A549 (cell line): ENCODE results near the gene ALDH1B1. TPM values are rescaled to one million over a fixed set of nuclear protein-coding genes. Genes with fewer than 3 reads are reported as not detected.

Experiments
- ATAC-seq, 2 experiments: fragments of 200-7000 bp in 1 of 2; fragments of >200 bp in 1 of 2; cut with Nextera tagmentation in 1 of 2; cut with Tn5 transposase in 1 of 2; 3 replicates each; pipeline versions ENCODE4 v1.8.0 to v1.9.1; 2018 to 2020; ENCODE audit warnings: mild to moderate bottlenecking in 1 of 2, moderate library complexity in 1 of 2
- CTCF ChIA-PET: fragments of 300-600 bp; sonication (Branson Sonifier 250); formaldehyde crosslinking; extraction: SDS; loops from one replicate; lab custom pipeline; 2021; ENCODE audit warnings: antibody characterized with exemption, inconsistent platforms; lab: Yijun Ruan, JAX
- POLR2A ChIA-PET: fragments of 350-600 bp; formaldehyde crosslinking; extraction: SDS; loops from one replicate; lab custom pipeline; 2021; ENCODE audit warnings: antibody characterized with exemption, inconsistent platforms; lab: Yijun Ruan, JAX
- DNase-seq, 2 experiments: peaks; one replicate each; pipeline versions ENCODE4 v3.0.0 to v3.0.0-alpha.2; 2011 to 2016; ENCODE audit warnings: low read depth in 1 of 2, low spot score in 1 of 2
- FAIRE-seq: peaks from 2 replicates; lab custom pipeline; 2011; peaks lifted over from hg19 to GRCh38; lab: Jason Lieb, UNC
- H3K27ac ChIP-seq, 2 experiments: fragments of >200 bp; sonication (Bioruptor Twin); formaldehyde crosslinking; 3 replicates each; pipeline ENCODE4 v1.5.1; 2016 to 2017
- H3K4me1 ChIP-seq: fragments of >200 bp; sonication (Bioruptor Twin); formaldehyde crosslinking; 3 replicates; pipeline ENCODE4 v1.6.1; 2016
- H3K4me2 ChIP-seq: fragments of >200 bp; sonication (Bioruptor Twin); formaldehyde crosslinking; 3 replicates; pipeline ENCODE4 v1.6.1; 2016
- H3K4me3 ChIP-seq: fragments of >200 bp; sonication (Bioruptor Twin); formaldehyde crosslinking; 3 replicates; pipeline ENCODE4 v1.5.1; 2016
- H3K9me3 ChIP-seq: fragments of >200 bp; sonication (Bioruptor Twin); formaldehyde crosslinking; 3 replicates; pipeline ENCODE4 v1.6.1; 2016
- BCL3 ChIP-seq: fragments of >200 bp; sonication (Bioruptor Twin); formaldehyde crosslinking; IDR thresholded peaks from 3 replicates; pipeline ENCODE4 v1.6.1; 2016
- CBX2 ChIP-seq: fragments of 200-600 bp; sonication (generic); IDR thresholded peaks from 2 replicates; pipeline ENCODE4 v1.6.1; 2016; ENCODE audit warnings: low read depth, mild to moderate bottlenecking, borderline replicate concordance
- CHD2 ChIP-seq: fragments of 150-350 bp; IDR thresholded peaks from 2 replicates; pipeline ENCODE4 v1.6.1; 2014; ENCODE audit warnings: low read length; ENCODE audit not compliant: partially characterized antibody
- EHF ChIP-seq: fragments of 250-450 bp; sonication (Bioruptor Pico); IDR thresholded peaks from 2 replicates; pipeline ENCODE4 v1.5.0; 2020; ENCODE audit warnings: mild to moderate bottlenecking
- EHMT2 ChIP-seq: fragments of 200-600 bp; sonication (generic); IDR thresholded peaks from 2 replicates; pipeline ENCODE4 v1.6.1; 2016; ENCODE audit warnings: antibody characterized with exemption, low read depth, mild to moderate bottlenecking, moderate library complexity
- ELK1 ChIP-seq: fragments of 150-350 bp; IDR thresholded peaks from 2 replicates; pipeline ENCODE4 v1.6.1; 2014; ENCODE audit warnings: low read depth, mild to moderate bottlenecking, low read length
- EP300 ChIP-seq, 2 experiments: fragments of >200 bp; sonication (Bioruptor Twin); formaldehyde crosslinking; IDR thresholded peaks; 2 replicates in 1 of 2; 3 replicates in 1 of 2; pipeline ENCODE4 v1.6.1; 2016 to 2017
- ESRRA ChIP-seq: fragments of 150-350 bp; IDR thresholded peaks from 2 replicates; pipeline ENCODE4 v1.6.1; 2014; ENCODE audit warnings: mild to moderate bottlenecking, low read length, borderline replicate concordance
- HDAC2 ChIP-seq: fragments of 200-600 bp; sonication (generic); IDR thresholded peaks from 2 replicates; pipeline ENCODE4 v1.6.1; 2016
- HMGXB4 ChIP-seq: fragments of 250-450 bp; sonication (Bioruptor Pico); IDR thresholded peaks from 2 replicates; pipeline ENCODE4 v1.5.0; 2021; ENCODE audit warnings: mild to moderate bottlenecking, moderate library complexity, borderline replicate concordance
- HOXA7 ChIP-seq: fragments of 250-450 bp; sonication (Bioruptor Pico); IDR thresholded peaks from 2 replicates; pipeline ENCODE4 v1.5.0; 2020; ENCODE audit warnings: mild to moderate bottlenecking, moderate library complexity
- HOXB13 ChIP-seq: fragments of 250-450 bp; sonication (Bioruptor Pico); IDR thresholded peaks from 2 replicates; pipeline ENCODE4 v1.5.0; 2020; ENCODE audit warnings: low read depth, mild to moderate bottlenecking, moderate library complexity
- HOXB5 ChIP-seq: fragments of 250-450 bp; sonication (Bioruptor Pico); IDR thresholded peaks from 2 replicates; pipeline ENCODE4 v1.5.0; 2020; ENCODE audit warnings: mild to moderate bottlenecking, moderate library complexity
- KDM5A ChIP-seq: fragments of 200-600 bp; sonication (generic); IDR thresholded peaks from 2 replicates; pipeline ENCODE4 v1.6.1; 2016; ENCODE audit warnings: antibody characterized with exemption, mild to moderate bottlenecking
- MAFK ChIP-seq: fragments of 450-650 bp; IDR thresholded peaks from 2 replicates; pipeline ENCODE4 v1.6.1; 2014; ENCODE audit not compliant: partially characterized antibody
- MAZ ChIP-seq: fragments of 150-350 bp; IDR thresholded peaks from 2 replicates; pipeline ENCODE4 v1.6.1; 2014; ENCODE audit warnings: antibody characterized with exemption, low read depth, low read length, borderline replicate concordance
- NR3C1 ChIP-seq: fragments of >200 bp; sonication (Bioruptor Twin); formaldehyde crosslinking; IDR thresholded peaks from 3 replicates; pipeline ENCODE4 v1.6.1; 2017
- PHF8 ChIP-seq: fragments of 200-600 bp; sonication (generic); IDR thresholded peaks from 2 replicates; pipeline ENCODE4 v1.6.1; 2016; ENCODE audit warnings: low read depth, mild to moderate bottlenecking, antibody characterized with exemption, moderate library complexity, borderline replicate concordance
- POLR2A ChIP-seq: IDR thresholded peaks from 2 replicates; pipeline ENCODE4 v1.6.1; 2012; ENCODE audit warnings: mild to moderate bottlenecking, low read length
- POLR2AphosphoS2 ChIP-seq: conservative IDR thresholded peaks from 2 replicates; pipeline ENCODE4 v1.6.1; 2012; ENCODE audit warnings: low read length, improper control_type of control experiment, inconsistent platforms
- RARB ChIP-seq: fragments of 250-450 bp; sonication (Bioruptor Pico); IDR thresholded peaks from 2 replicates; pipeline ENCODE4 v1.8.0; 2021; ENCODE audit warnings: mild to moderate bottlenecking, moderate library complexity
- RCOR1 ChIP-seq: fragments of 150-350 bp; IDR thresholded peaks from 2 replicates; pipeline ENCODE4 v1.6.1; 2014; ENCODE audit warnings: antibody characterized with exemption, low read length, low read depth
- SMC3 ChIP-seq: fragments of >200 bp; sonication (Bioruptor Twin); formaldehyde crosslinking; IDR thresholded peaks from 3 replicates; pipeline ENCODE4 v1.6.1; 2018; ENCODE audit warnings: inconsistent platforms
- SREBF2 ChIP-seq: fragments of 450-650 bp; IDR thresholded peaks from 2 replicates; pipeline ENCODE4 v1.6.1; 2014; ENCODE audit warnings: mild to moderate bottlenecking, moderate library complexity
- TFCP2L1 ChIP-seq: fragments of 250-450 bp; sonication (Bioruptor Pico); IDR thresholded peaks from 2 replicates; pipeline ENCODE4 v1.5.0; 2021; ENCODE audit warnings: mild to moderate bottlenecking
- TP53 ChIP-seq: fragments of 250-450 bp; sonication (Bioruptor Pico); IDR thresholded peaks from 2 replicates; pipeline ENCODE4 v1.5.0; 2021; ENCODE audit warnings: mild to moderate bottlenecking, moderate library complexity
- USF2 ChIP-seq: fragments of 450-650 bp; IDR thresholded peaks from 2 replicates; pipeline ENCODE4 v1.6.1; 2014; ENCODE audit warnings: antibody characterized with exemption
- ZNF302 ChIP-seq: fragments of 250-450 bp; sonication (Bioruptor Pico); IDR thresholded peaks from 2 replicates; pipeline ENCODE4 v1.9.0; 2021; ENCODE audit warnings: inconsistent platforms, mild to moderate bottlenecking, moderate library complexity
- WGBS: methylation state at CpG from one replicate; pipeline ENCODE4 v1.1.6; 2017; ENCODE audit errors: missing lambda C conversion rate; 5-methylcytosine and 5-hydroxymethylcytosine counted together
- polyA plus RNA-seq, 4 experiments: library from polyadenylated mRNA; depleted of rRNA in 3 of 4; stranded (reverse); fragments of >200 nt; fragmentation: RNase III in 1 of 4; extraction: RNeasy Plus Mini Kit Qiagen cat#74134 plus additional on column Dnase treatment in 1 of 4; gene quantifications; 2 replicates in 3 of 4; 3 replicates in 1 of 4; pipeline ENCODE4 v1.2.3, GENCODE V29; 2011 to 2017

Gene ALDH1B1
- polyA plus RNA-seq, 2 of the 4 experiments (the other 2 are of a cell fraction) = 40.2 to 71.8 TPM

GRCh38 chr9:38392235-38393127 lies at the start of gene ALDH1B1 (continued):
- TF ChIP-seq CHD2 = no peak
- TF ChIP-seq RARB (CRISPR knock-in tag) = no peak
- no peak; the same call in 2 of the 3 replicates for TF ChIP-seq BCL3
- TF ChIP-seq MAZ = no peak
- TF ChIP-seq KDM5A = no peak
- TF ChIP-seq SMC3 = no peak
- no peak for TF ChIP-seq CBX2
- no peak for TF ChIP-seq HMGXB4
- TF ChIP-seq HOXB13 (CRISPR knock-in tag) = no peak
- TF ChIP-seq USF2 = no peak

- TF ChIP-seq POLR2A (no peak), HOXA7 (CRISPR knock-in tag) (no peak), SMC3 (no peak), MAZ (no peak), ESRRA (no peak), ELK1 (no peak), PHF8 (no peak), TP53 (CRISPR knock-in tag) (no peak), EHF (CRISPR knock-in tag) (no peak), EP300 (IDR thresholded peaks at IDR 0.05) (no peak)
- POLR2A ChIA-PET = no interaction called here
- ATAC-seq (no peak), DNase-seq (no peak), FAIRE-seq (no peak)
- CTCF ChIA-PET = interaction anchor here (0.8 to 2.1 kb wide), 8 partner anchors 9 to 429 kb away, joined by 3 to 7 read pairs (median 3); no protein-coding TSS in a partner anchor
- Histone ChIP-seq H3K4me2 (no peak overlapping the region), H3K4me1 (peaks cover 5% of the 10 kb centered on the region; the same call in 1 of the 3 replicates), H3K27ac (no peak overlapping the region), H3K9me3 (no peaks in the 10 kb centered on the region), H3K4me3 (no peak overlapping the region)
- 77% methylated on average over 3 of the region's 3 CpGs for WGBS
Observed at GRCh38 chr9:38343037-38343436, 49.5 kb upstream of the ALDH1B1 start.

GRCh38 chr9:38343552-38343951 lies 49.0 kb upstream of the ALDH1B1 start:
- no peak for ATAC-seq
- ChIA-PET CTCF (interaction anchor here (1.3 to 2.2 kb wide), 6 partner anchors 10 to 430 kb away, joined by 3 to 11 read pairs (median 4); no protein-coding TSS in a partner anchor), POLR2A (interaction anchor here (0.6 kb wide), 1 partner anchor 116 kb away, joined by 3 read pairs; no protein-coding TSS in a partner anchor)
- no peak for DNase-seq
- H3K4me3 ChIP-seq = no peak overlapping the region
- H3K4me2 ChIP-seq = no peak overlapping the region
- H3K9me3 ChIP-seq = no peaks in the 10 kb centered on the region
- no peak overlapping the region for H3K27ac ChIP-seq
- peaks cover 5% of the 10 kb centered on the region; the same call in 1 of the 3 replicates for H3K4me1 ChIP-seq
- no peak for FAIRE-seq
- WGBS = 73% methylated on average over 5 of the region's 6 CpGs
- no peak for TF ChIP-seq POLR2AphosphoS2
- TF ChIP-seq KDM5A = no peak
- TF ChIP-seq NR3C1 = no peak
- TF ChIP-seq SREBF2 = no peak
- TF ChIP-seq MAFK = no peak
- no peak for TF ChIP-seq ESRRA
- no peak for TF ChIP-seq HMGXB4
- no peak for TF ChIP-seq RCOR1
- TF ChIP-seq HOXA7 (CRISPR knock-in tag) = no peak
- no peak for TF ChIP-seq HOXB5 (CRISPR knock-in tag)
- TF ChIP-seq TFCP2L1 (CRISPR knock-in tag) = no peak
- TF ChIP-seq HDAC2 = no peak
- no peak for TF ChIP-seq EHMT2
- TF ChIP-seq ZNF302 (CRISPR knock-in tag) = no peak
